Right forelimb (tissue), 1 donor: ENCODE data around the gene L3MBTL2.
"Not testable (repeated sequence)": the region's sequence is repeated elsewhere in the genome, so short reads cannot be mapped to it uniquely, and the experiment has no call there.

ENCODE experiments used
- DNase-seq: peaks from one replicate; pipeline ENCODE4 v3.0.0-alpha.2; 2018

The L3MBTL2 gene

DNA sequence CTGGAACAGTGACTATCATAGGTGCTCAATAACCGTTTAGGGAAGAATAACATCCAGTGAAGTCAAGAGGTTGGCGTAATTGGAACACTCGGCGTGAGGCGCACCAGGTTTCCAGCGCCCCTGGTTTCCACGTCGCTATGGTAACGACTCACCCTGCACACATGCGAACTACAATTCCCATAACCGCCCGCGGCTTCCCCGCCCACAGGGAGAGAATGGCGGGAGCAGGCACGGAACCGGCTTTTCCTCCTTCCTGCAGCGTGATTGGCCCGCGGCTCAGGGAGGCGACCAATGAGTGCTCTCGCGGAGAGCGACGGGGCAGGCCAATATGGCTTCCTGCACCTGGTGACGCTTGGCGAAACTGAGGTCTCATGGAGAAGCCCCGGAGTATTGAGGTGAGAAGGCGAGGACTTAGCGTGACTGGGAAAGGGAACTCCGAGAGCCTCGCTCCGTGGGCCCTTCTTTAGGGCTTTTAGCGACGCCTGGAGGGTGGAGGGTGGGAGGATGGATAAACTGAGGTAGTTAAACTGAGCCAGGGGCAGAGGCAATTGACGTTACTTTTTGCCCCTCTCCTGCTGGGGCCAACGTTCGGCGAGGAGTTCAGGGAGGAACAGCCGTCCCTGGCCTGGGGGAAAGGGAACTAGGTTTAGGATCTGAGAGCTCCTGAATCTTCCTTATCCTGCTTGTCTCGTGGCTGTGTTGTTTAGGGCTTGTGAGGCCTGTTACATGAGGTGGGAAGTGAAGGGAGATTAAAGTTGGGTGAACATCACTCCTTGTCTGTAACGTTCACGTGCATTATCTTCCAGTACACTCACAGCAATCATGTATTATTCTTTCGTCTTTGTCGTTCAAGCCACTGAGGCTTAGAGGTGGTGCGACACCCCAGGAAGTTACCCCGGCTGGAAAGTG, at the start of gene L3MBTL2:
Gene L3MBTL2 (plus strand): TSS at position 321 of the 909 bp plus-strand sequence. CDS start 51 bp downstream, at position 372.
- peak; percentile 98 for DNase-seq

DNA sequence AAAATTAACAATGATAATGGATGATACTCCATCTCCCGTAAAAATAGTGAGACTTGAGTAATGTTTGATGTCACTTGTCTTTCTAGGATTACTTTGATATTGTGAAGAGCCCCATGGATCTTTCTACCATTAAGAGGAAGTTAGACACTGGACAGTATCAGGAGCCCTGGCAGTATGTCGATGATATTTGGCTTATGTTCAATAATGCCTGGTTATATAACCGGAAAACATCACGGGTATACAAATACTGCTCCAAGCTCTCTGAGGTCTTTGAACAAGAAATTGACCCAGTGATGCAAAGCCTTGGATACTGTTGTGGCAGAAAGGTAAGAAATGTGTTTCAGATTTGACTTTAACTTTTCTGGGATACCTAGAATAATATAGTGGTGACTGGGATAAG, 48.0 kb upstream of the L3MBTL2 start:
- DNase-seq: no peak

DNA sequence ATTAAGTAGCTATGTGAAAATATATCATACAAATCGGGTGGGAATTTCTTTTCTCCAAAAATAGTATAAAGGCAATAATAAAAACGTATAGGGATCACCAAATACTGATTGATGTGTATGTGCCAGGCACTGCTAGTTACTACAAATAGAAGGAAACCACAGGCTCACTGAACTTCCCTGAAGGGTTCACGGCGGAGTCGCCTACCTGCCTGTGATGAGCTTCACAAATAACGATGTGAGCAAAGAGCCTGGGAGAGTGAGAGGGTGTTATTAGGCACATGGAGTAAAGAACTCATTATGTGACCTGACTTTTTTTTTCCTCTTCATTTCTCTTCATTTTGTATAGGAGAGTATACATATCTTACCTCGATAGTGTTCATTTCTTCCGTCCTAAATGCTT, 36.0 kb upstream of the L3MBTL2 start:
- no peak for DNase-seq

DNA sequence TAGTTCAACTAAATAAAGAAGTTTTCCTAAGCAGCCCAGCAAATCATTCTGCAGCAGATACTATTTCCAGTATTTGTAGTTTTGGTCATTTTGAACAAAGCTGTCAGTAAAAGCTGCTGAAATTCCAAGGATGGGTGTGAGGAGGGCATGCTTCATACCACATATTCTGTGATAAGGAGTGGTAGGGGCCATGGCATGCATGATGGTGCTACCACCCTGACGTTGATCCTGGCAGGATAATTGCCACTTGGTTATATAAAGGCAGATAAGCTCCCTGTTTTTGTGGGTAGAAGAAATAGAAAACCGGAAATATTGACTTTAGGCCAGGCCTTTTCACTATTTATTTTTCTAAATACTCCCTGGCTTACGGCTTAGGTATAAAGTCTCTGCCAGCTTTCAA, 33.1 kb upstream of the L3MBTL2 start:
- no peak for DNase-seq

DNA sequence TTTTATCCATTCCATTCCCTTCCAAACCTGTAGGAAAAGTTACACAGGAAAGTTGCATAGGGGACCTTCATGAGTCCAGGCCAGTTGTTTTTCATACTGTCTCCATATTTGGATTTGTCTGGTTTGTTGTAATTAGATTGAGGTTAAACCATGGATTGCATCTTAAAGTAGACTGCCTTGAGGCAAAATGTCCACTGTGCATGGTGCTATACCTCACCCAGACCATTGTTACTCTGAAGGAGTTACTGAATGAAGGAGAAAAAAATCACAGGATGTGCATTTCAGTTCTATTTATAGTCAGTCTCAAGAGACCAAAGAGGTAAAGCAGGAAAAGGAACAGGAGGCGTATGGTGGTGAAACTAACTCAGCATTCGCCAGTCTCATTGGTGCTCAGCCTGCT, 29.6 kb upstream of the L3MBTL2 start:
- no peak for DNase-seq

DNA sequence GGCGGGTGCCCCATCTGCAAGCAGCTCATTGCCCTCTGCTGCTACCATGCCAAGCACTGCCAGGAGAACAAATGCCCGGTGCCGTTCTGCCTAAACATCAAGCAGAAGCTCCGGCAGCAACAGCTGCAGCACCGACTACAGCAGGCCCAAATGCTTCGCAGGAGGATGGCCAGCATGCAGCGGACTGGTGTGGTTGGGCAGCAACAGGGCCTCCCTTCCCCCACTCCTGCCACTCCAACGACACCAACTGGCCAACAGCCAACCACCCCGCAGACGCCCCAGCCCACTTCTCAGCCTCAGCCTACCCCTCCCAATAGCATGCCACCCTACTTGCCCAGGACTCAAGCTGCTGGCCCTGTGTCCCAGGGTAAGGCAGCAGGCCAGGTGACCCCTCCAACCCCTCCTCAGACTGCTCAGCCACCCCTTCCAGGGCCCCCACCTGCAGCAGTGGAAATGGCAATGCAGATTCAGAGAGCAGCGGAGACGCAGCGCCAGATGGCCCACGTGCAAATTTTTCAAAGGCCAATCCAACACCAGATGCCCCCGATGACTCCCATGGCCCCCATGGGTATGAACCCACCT, 28.0 kb upstream of the L3MBTL2 start:
- DNase-seq: no peak

DNA sequence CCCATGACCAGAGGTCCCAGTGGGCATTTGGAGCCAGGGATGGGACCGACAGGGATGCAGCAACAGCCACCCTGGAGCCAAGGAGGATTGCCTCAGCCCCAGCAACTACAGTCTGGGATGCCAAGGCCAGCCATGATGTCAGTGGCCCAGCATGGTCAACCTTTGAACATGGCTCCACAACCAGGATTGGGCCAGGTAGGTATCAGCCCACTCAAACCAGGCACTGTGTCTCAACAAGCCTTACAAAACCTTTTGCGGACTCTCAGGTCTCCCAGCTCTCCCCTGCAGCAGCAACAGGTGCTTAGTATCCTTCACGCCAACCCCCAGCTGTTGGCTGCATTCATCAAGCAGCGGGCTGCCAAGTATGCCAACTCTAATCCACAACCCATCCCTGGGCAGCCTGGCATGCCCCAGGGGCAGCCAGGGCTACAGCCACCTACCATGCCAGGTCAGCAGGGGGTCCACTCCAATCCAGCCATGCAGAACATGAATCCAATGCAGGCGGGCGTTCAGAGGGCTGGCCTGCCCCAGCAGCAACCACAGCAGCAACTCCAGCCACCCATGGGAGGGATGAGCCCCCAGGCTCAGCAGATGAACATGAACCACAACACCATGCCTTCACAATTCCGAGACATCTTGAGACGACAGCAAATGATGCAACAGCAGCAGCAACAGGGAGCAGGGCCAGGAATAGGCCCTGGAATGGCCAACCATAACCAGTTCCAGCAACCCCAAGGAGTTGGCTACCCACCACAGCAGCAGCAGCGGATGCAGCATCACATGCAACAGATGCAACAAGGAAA, 27.3 kb upstream of the L3MBTL2 start:
- DNase-seq: no peak

DNA sequence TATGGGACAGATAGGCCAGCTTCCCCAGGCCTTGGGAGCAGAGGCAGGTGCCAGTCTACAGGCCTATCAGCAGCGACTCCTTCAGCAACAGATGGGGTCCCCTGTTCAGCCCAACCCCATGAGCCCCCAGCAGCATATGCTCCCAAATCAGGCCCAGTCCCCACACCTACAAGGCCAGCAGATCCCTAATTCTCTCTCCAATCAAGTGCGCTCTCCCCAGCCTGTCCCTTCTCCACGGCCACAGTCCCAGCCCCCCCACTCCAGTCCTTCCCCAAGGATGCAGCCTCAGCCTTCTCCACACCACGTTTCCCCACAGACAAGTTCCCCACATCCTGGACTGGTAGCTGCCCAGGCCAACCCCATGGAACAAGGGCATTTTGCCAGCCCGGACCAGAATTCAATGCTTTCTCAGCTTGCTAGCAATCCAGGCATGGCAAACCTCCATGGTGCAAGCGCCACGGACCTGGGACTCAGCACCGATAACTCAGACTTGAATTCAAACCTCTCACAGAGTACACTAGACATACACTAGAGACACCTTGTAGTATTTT, 26.6 kb upstream of the L3MBTL2 start:
- DNase-seq: no peak

DNA sequence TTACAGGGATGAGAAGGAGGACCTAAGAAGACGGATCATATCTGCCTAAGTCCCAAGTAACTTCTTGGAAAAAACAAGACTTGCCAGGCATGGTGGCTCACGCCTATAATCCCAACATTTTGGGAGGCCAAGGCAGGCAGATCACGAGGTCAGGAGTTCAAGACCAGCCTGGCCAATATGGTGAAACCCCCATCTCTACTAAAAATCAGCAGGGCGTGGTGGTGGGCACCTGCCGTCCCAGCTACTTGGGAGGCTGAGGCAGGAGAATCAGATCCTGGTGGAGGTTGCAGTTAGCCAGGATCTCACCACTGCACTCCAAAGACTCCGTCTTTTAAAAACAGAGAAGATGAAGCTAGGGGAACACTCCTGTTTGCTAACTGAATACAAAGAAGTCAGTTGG, 24.8 kb upstream of the L3MBTL2 start:
- DNase-seq: not testable (repeated sequence)

DNA sequence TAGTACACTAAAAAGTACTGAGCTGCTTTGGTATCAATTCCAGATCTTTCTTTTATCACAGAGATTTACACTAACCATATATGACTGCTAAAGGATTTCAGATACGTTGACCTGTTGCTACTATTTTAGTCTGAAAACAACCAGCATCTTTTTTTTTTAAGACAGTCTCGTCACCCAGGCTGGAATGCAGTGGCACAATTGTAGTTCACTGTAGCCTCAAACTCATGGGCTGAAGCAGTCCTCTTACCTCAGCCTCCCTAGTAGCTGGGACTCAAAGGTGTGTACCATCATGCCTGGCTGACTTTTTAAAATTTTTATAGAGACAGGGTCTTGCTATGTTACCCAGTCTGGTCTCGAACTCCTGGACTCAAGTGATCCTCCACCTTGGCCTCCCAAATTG, 24.2 kb upstream of the L3MBTL2 start:
- DNase-seq: no peak

DNA sequence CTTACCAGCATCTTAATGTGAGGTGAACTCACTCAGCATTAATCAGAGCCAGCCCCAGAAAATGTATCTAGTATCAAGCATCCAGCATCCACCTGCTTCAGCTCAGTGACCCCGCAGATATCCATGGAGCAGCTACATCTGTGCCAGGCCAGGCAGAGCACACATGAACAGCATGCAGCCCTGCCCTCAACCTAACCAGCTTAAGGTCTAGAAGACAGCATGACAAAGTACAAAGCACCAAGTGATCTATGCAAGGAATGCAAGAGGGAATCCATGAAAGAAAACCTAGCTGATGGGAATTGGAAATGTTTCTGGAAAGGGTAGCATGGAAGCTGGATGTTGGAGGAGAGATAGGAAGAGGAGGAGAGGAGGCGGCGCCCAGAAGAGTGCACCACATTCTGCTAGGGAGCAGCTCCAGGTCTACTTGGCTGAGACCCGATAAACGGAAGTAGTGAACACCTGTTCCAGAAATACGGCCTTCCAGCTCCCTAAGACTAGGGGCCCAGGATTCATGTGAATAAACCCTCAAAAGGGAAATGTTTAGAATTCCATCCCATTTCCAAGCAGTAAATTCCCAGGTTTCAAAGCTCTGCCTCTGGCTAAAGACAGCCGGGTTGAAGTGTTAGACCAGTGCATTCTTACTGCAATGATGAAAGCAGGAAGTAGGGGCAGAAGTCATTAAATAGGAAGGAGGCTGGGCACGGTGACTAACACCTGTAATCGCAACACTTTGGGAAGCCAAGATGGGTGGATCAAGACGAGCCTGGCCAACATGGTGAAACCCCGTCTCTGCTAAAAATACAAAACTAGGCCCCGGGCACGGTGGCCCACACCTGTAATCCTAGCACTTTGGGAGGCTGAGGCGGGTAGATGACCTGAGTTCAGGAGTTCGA, 23.5 kb upstream of the L3MBTL2 start:
- DNase-seq: no peak

DNA sequence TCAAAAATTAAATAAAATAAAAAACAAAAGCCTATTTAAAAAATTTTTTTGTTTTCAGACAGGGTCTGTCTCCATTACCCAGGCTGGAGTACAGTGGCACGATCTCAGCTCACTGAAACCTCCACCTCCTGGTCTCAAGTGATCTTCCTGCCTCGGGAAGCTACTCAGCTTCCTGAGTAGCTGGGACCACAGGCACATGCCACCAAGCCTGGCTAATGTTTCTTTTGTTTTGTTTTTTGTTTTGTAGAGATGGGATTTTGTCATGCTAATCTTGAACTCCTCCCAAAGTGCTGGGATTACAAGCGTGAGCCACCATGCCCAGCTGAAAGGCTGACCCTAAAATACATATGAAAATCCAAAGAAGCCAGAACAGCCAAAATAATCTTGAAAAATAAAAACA, 20.4 kb upstream of the L3MBTL2 start:
- DNase-seq: no peak

DNA sequence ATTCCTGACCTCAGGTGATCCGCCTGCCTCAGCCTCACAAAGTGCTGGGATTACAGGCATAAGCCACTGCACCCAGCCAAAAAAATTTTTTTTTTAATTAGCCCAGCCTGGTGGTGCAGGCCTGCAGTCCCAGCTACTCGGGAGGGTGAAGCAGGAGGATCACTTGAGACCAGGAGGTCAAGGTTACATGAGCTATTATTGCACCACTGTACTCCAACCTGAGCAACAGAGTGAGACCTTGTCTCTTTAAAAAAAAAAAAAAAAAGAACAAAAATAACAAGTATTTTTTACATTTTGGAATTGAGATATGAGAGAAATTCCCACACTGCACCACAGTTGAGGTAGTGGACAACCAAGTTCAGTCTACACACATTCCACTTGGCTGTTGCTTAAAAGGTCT, 13.6 kb upstream of the L3MBTL2 start:
- DNase-seq: no peak

DNA sequence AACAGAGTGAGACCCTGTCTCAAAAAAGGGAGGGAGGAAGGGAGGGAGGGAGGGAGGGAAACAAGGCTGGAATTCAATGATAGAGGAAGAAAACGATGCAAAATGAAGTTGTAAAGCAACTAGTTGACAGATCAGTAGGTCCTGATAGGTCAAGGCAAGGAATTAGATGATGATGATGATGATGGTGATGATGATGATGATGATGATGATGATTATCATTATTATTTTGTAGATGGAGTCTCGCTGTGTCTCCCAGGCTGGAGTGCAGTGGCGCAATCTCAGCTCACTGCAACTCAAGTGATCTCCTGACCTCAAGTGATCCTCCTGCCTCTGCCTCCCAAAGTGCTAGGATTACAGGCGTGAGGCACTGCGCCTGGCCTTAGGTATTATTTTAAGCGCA, 11.3 kb upstream of the L3MBTL2 start:
- no peak for DNase-seq

DNA sequence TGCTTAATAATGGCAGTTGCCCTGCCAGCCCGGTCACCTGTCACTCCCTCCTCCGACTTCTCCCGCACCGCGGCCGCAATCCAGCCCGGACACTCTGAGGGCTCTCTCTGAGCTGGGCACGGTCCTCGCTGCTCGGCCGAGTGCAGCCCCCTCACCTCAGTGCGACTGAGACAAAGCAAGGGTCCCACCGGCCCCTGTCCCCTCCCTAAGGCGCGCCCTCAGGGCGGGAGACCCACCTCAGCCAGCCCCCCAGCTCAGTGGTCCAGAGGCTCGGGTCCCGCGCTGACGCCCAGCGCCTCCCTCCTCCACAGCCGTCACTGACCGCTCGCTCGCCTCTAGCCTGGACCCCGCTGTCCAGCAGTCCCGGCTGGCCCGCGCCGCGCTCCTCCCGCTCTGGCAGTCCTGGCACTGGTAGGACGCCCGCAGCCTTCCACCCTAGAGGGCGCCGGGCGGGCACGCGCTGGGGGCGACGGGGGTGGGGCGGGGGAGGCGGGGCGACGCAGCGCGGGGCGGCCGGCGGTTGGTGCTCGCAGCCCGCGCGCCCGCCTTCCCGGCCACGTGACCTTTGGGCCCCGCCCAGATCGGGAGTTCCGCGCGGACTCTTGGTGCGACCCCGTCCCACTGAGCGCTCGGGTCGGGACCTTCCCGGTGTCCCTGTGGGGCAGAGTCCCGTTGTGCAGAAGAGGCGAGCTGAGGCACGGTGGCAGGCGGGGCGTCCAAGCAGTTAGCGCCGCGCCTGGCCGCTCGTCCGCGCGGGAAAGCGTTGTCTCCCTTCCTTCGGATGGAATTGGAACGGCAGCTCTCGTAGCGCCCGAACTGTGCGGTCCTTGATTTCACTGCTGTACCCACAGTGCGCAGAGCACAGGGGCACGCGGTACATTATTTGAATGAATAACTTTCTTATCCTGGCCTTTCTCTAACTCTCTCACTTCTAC, 7.8 kb upstream of the L3MBTL2 start:
- DNase-seq: peak; percentile 89

DNA sequence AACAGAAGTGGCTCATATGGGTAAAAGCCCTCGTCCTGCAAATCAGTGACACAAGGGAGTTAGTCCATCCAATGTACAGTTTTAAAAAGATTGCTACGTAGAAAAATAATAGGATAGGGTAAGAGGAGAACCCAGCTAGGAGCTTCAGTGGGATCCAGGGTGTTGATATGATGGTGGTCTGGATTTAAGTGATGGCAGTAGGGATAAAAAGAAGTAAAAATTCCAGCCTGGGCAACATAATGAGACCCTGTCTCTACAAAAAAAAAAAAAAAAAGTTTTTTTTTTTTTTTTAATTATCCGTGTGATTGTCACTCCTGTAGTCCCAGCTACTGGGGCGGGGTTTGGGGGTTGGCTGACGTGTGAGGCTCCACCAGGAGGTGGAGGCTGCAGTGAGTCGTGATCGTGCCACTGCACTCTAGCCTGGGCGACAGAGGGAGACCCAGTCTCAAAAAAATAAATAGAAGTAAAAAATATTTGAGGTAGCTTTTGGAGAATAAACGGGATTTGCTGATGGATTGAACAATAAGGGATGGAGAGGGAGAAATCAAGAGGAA, 7.0 kb upstream of the L3MBTL2 start:
- no peak for DNase-seq

DNA sequence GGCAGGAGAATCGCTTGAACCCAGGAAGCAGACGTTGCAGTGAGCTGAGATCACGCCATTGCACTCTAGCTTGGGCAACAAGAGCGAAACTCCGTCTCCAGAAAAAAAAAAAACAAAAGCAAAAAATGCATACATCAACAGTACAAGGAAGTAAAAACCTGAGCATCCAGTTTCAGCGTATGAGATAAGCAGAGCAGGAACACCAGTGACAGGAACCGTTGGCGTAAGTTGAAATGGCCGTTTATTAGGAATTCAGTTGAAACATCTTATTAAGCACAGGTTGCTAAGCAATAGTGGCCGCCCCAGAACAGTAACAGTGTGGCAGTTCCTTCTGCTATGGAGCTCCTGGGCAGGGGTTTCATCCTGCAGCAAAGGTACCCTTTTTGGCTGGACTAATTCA, 4.0 kb upstream of the L3MBTL2 start:
- no peak for DNase-seq

DNA sequence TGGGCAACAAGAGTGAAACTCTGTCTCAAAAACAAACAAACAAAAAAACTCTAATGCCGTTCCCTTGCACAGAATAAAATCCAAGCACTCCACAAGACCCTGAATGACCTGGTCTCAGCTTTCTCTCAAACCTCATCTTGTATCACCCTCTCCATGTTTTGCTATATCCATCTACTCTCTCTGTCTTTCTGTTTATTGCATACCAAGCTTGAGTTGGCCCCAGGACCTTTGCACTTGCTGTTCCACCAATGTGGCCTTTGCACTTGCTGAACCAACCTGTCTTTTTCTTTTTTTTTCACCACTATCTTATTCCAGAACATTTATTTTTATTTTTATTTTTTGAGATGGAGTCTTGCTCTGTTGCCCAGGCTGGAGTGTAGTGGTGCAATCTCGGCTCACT, 2.0 kb upstream of the L3MBTL2 start:
- DNase-seq: no peak

DNA sequence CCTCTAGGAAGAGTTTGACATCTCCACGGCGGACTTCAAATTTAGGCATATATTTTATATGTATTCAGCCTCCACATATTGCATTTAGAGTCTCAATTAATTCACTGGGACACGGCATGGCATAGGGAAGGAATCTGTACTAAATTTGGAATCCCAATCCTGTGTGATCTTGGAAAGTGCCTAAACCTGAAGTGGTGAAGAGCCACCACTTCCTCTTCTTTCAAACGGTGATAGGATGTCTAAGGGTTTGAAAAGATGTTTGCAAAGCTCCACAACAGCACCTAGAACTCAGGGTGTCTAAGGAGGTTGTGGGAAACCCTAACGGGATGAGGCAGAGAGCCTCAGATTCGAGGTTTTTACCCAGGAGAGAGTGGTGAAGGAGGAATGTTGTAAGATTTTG, 1.0 kb upstream of the L3MBTL2 start:
- DNase-seq: no peak

DNA sequence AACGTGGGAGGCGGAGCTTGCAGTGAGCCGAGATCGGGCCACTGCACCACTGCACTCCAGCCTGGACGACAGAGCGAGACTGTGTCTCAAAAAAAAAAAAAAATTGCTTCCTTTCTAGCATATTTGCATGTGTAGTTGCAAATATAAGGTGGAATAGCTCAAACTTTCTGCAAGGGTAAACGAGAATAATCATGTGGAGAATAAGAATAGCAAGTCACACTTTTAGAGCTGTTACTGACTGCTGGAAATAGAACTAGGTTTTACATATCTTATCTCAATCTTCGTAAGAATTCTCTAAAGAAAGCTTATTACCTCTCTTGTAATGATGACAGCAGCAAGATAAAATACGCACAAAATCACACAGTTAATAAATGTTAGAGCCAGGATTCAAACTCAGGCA, 1.6 kb downstream of the L3MBTL2 start:
- no peak for DNase-seq

DNA sequence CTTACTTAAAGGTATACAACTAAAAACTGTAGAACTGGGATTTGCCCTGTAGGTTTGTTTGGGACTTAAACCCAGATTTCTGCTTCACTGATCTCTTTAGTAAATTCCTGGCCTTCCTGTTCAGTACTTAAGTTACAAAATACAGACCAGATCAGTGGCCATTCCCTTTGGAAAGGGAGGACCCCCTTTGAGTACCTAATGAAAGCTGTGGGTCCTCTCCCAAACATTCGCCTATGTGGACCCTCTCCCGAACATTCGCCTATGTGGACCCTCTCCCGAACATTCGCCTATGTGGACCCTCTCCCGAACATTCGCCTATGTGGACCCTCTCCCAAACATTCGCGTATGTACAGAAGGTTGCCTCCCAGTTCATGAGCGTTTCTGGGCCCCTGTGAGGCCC, 10.3 kb downstream of the L3MBTL2 start:
- DNase-seq: no peak
